ENCODE measurements around the gene MYO5C. TPM values are rescaled to one million over a fixed set of nuclear protein-coding genes. Genes with fewer than 3 reads are reported as not detected.
"Not testable (repeated sequence)": the region's sequence is repeated elsewhere in the genome, so short reads cannot be mapped to it uniquely, and the experiment has no call there.

The MYO5C gene
- total RNA-seq, 4 donors from 2014 or later, result 56.1 to 151 (median 84.5) TPM

GRCh38 chr15:52171386-52171785, 124.2 kb downstream of the MYO5C start:
- no peak for DNase-seq
- no peak overlapping the region for H3K4me3 ChIP-seq
- H3K9me3 ChIP-seq, result no peaks in the 10 kb centered on the region
- WGBS, 2 donors (ENCODE audit: low coverage in 1 of 2), result 46 to 57% methylated on average over 4 of the region's 4 CpGs
- in situ Hi-C loops (cut with MboI; ENCODE audit: low pct_ligation_motif_present in 1 of 4, low pct_unique_long_range_greater_than_20kb in 1 of 4, low sequenced_read_pairs in 3 of 4), result no loop called here
- H3K27me3 ChIP-seq, result no peaks in the 10 kb centered on the region
- no peak for TF ChIP-seq EP300 (IDR thresholded peaks at IDR 0.05; ENCODE audit: low read depth)
- no peak for TF ChIP-seq CTCF (IDR thresholded peaks at IDR 0.05)
- TF ChIP-seq POLR2AphosphoS5 (IDR thresholded peaks at IDR 0.05), result no peak
- TF ChIP-seq POLR2A (IDR thresholded peaks at IDR 0.05), result no peak
- H3K27ac ChIP-seq, result no peak overlapping the region
- intact Hi-C loops (cut with DNase I; ENCODE audit: low total_unique reads), result no loop called here
- H3K4me1 ChIP-seq, result no peaks in the 10 kb centered on the region
- H3K36me3 ChIP-seq, result no peaks in the 10 kb centered on the region

- H3K36me3 ChIP-seq; H3K4me3 ChIP-seq; H3K9me3 ChIP-seq; H3K27ac ChIP-seq; intact Hi-C loops (cut with DNase I; ENCODE audit: low total_unique reads); H3K4me1 ChIP-seq; H3K27me3 ChIP-seq; in situ Hi-C loops (cut with MboI; ENCODE audit: low pct_ligation_motif_present in 1 of 4, low pct_unique_long_range_greater_than_20kb in 1 of 4, low sequenced_read_pairs in 3 of 4); DNase-seq: not testable (repeated sequence)
- 95 to 100% methylated on average over 2 to 3 of the region's 3 CpGs for WGBS, 2 donors (ENCODE audit: low coverage in 1 of 2)
Measured at GRCh38 chr15:52170199-52170598, 125.4 kb downstream of the MYO5C start.

- in situ Hi-C loops (cut with MboI; ENCODE audit: low pct_ligation_motif_present in 1 of 4, low pct_unique_long_range_greater_than_20kb in 1 of 4, low sequenced_read_pairs in 3 of 4); H3K4me3 ChIP-seq; H3K9me3 ChIP-seq; H3K36me3 ChIP-seq; DNase-seq; H3K27me3 ChIP-seq; H3K27ac ChIP-seq; intact Hi-C loops (cut with DNase I; ENCODE audit: low total_unique reads); H3K4me1 ChIP-seq: not testable (repeated sequence)
- 82 to 84% methylated on average over 4 to 5 of the region's 5 CpGs for WGBS, 2 donors (ENCODE audit: low coverage in 1 of 2)
Measured at GRCh38 chr15:52165494-52166131, 130.0 kb downstream of the MYO5C start.

GRCh38 chr15:52164631-52165265, 130.9 kb downstream of the MYO5C start:
- H3K27me3 ChIP-seq, result no peaks in the 10 kb centered on the region
- WGBS, 2 donors (ENCODE audit: low coverage in 1 of 2), result 83% methylated on average over 2 of the region's 2 CpGs
- no peak overlapping the region for H3K27ac ChIP-seq
- no peak for DNase-seq
- in situ Hi-C loops (cut with MboI; ENCODE audit: low pct_ligation_motif_present in 1 of 4, low pct_unique_long_range_greater_than_20kb in 1 of 4, low sequenced_read_pairs in 3 of 4) (no loop called here), intact Hi-C loops (cut with DNase I; ENCODE audit: low total_unique reads) (no loop called here)
- no peaks in the 10 kb centered on the region for H3K4me1 ChIP-seq
- no peak for TF ChIP-seq EP300 (IDR thresholded peaks at IDR 0.05; ENCODE audit: low read depth)
- TF ChIP-seq POLR2A (IDR thresholded peaks at IDR 0.05), result no peak
- TF ChIP-seq POLR2AphosphoS5 (IDR thresholded peaks at IDR 0.05), result no peak
- TF ChIP-seq CTCF (IDR thresholded peaks at IDR 0.05), result no peak
- H3K9me3 ChIP-seq, result no peaks in the 10 kb centered on the region
- no peak overlapping the region for H3K4me3 ChIP-seq
- H3K36me3 ChIP-seq, result no peaks in the 10 kb centered on the region

- no peaks in the 10 kb centered on the region for H3K27me3 ChIP-seq
- no peaks in the 10 kb centered on the region for H3K36me3 ChIP-seq
- no peak overlapping the region for H3K27ac ChIP-seq
- DNase-seq, result no peak
- H3K4me1 ChIP-seq, result no peaks in the 10 kb centered on the region
- TF ChIP-seq POLR2AphosphoS5 (IDR thresholded peaks at IDR 0.05) (no peak), POLR2A (IDR thresholded peaks at IDR 0.05) (no peak), EP300 (IDR thresholded peaks at IDR 0.05; ENCODE audit: low read depth) (no peak), CTCF (IDR thresholded peaks at IDR 0.05) (no peak)
- in situ Hi-C loops (cut with MboI; ENCODE audit: low pct_ligation_motif_present in 1 of 4, low pct_unique_long_range_greater_than_20kb in 1 of 4, low sequenced_read_pairs in 3 of 4) (no loop called here), intact Hi-C loops (cut with DNase I; ENCODE audit: low total_unique reads) (no loop called here)
- WGBS, 2 donors (ENCODE audit: low coverage in 1 of 2), result 94 to 100% methylated on average over 6 to 18 of the region's 19 CpGs
- no peak overlapping the region for H3K4me3 ChIP-seq
- no peaks in the 10 kb centered on the region for H3K9me3 ChIP-seq
Measured at GRCh38 chr15:52163321-52164190, 132.0 kb downstream of the MYO5C start.

All from transverse colon (tissue), 4 donors.